ENCODE measurements around the gene CTSZ.
"Not testable (repeated sequence)": the region's sequence is repeated elsewhere in the genome, so short reads cannot be mapped to it uniquely, and the experiment has no call there.

The CTSZ gene

GRCh38 chr20:58969439-58969838 is 37.6 kb downstream of the CTSZ start:
- Histone ChIP-seq H3K56ac (ENCODE audit: low read length) (no peak overlapping the region), H3K18ac (ENCODE audit: low read length) (no peak overlapping the region), H2AK5ac (ENCODE audit: low read length) (no peak overlapping the region), H2BK120ac (ENCODE audit: low read depth, low read length) (no peak overlapping the region), H3K27me3 (ENCODE audit: insufficient read depth, low read length, poor library complexity) (no peaks in the 10 kb centered on the region), H3K79me1 (ENCODE audit: low read length) (no peaks in the 10 kb centered on the region), H4K5ac (ENCODE audit: low read length) (no peak overlapping the region), H2BK5ac (ENCODE audit: low read length) (no peak overlapping the region), H3K4me2 (ENCODE audit: low read length) (no peak overlapping the region), H3K79me2 (ENCODE audit: control insufficient read depth, insufficient read depth, low read length) (no peaks in the 10 kb centered on the region), H4K8ac (ENCODE audit: low read depth, low read length) (no peak overlapping the region), H3K4ac (ENCODE audit: low read depth, low read length) (no peak overlapping the region), H3K4me1 (ENCODE audit: control insufficient read depth, low read depth, low read length) (no peaks in the 10 kb centered on the region), H3K27ac (ENCODE audit: low read depth, low read length) (no peak overlapping the region), H3K36me3 (ENCODE audit: control insufficient read depth, insufficient read depth, low read length) (no peaks in the 10 kb centered on the region), H2BK15ac (replicated peaks; ENCODE audit: low read depth) (no peak overlapping the region), H3K23ac (ENCODE audit: low read length) (no peak overlapping the region), H3K9ac (ENCODE audit: low read length) (no peak overlapping the region), H3K4me3 (ENCODE audit: low read length) (no peak overlapping the region)
- no peak for DNase-seq
- WGBS (ENCODE audit: extremely low coverage, insufficient coverage, low lambda C conversion rate): no CpG with 5 or more reads among the region's 2 CpGs

GRCh38 chr20:58967652-58968429 is 39.2 kb downstream of the CTSZ start:
- no peaks in the 10 kb centered on the region for H3K27me3 ChIP-seq (ENCODE audit: insufficient read depth, low read length, poor library complexity)
- DNase-seq: no peak
- no peak overlapping the region for H3K56ac ChIP-seq (ENCODE audit: low read length)
- no peak overlapping the region for H3K23ac ChIP-seq (ENCODE audit: low read length)
- no peak overlapping the region for H3K4me2 ChIP-seq (ENCODE audit: low read length)
- no peak overlapping the region for H4K5ac ChIP-seq (ENCODE audit: low read length)
- no peak overlapping the region for H3K9ac ChIP-seq (ENCODE audit: low read length)
- no peak overlapping the region for H2BK120ac ChIP-seq (ENCODE audit: low read depth, low read length)
- H2AK5ac ChIP-seq (ENCODE audit: low read length): no peak overlapping the region
- H4K8ac ChIP-seq (ENCODE audit: low read depth, low read length): no peak overlapping the region
- no CpG with 5 or more reads among the region's 10 CpGs for WGBS (ENCODE audit: extremely low coverage, insufficient coverage, low lambda C conversion rate)
- H2BK15ac ChIP-seq (replicated peaks; ENCODE audit: low read depth): no peak overlapping the region
- H3K4me3 ChIP-seq (ENCODE audit: low read length): no peak overlapping the region
- H2BK5ac ChIP-seq (ENCODE audit: low read length): no peak overlapping the region
- no peak overlapping the region for H3K4ac ChIP-seq (ENCODE audit: low read depth, low read length)
- H3K36me3 ChIP-seq (ENCODE audit: control insufficient read depth, insufficient read depth, low read length): no peaks in the 10 kb centered on the region
- H3K18ac ChIP-seq (ENCODE audit: low read length): no peak overlapping the region
- H3K4me1 ChIP-seq (ENCODE audit: control insufficient read depth, low read depth, low read length): no peaks in the 10 kb centered on the region
- H3K27ac ChIP-seq (ENCODE audit: low read depth, low read length): no peak overlapping the region
- H3K79me2 ChIP-seq (ENCODE audit: control insufficient read depth, insufficient read depth, low read length): no peaks in the 10 kb centered on the region
- no peaks in the 10 kb centered on the region for H3K79me1 ChIP-seq (ENCODE audit: low read length)

DNA sequence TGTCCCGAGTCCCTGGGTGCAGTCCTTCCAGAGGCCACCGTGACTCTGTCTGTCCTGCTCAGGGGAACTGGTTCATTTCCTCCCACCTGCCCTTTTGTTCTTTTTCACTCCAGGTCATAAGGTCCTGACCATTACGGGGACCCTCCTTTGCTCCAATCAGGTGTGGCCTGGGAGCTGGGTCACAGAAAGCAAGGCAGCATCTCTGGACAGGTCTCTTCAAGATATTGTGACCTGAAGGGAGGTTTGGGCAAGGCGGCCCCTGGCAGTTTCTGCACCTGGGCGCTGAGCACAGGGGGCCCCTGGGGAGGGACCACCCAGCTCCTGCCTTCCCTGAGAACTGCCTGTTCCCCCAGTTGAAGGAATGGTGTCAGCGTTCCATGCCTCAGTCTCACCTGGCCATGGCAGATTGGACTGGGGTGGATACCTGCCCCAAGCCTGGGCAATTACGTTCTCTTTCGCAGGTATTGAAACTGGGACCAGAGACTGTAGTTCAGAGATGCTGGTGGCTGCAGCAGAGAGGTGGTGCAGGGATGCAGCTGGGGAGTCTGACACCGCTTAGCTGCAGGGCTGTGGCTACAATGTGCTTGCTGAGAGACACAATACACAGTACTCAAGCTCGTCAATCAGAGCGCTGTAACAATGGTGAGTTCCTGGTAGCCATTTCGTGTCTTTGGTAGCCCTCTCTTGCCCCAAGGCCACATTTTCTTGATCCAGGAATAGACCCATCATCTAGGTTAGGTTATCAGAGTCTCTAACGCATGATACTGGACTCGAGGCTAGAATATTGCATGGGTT is 41.6 kb downstream of the CTSZ start:
- H2AK5ac ChIP-seq (ENCODE audit: low read length): no peak overlapping the region
- no peak overlapping the region for H3K18ac ChIP-seq (ENCODE audit: low read length)
- no peak overlapping the region for H3K56ac ChIP-seq (ENCODE audit: low read length)
- no peak overlapping the region for H3K4me3 ChIP-seq (ENCODE audit: low read length)
- no peak overlapping the region for H2BK120ac ChIP-seq (ENCODE audit: low read depth, low read length)
- DNase-seq: no peak
- H2BK5ac ChIP-seq (ENCODE audit: low read length): no peak overlapping the region
- no peaks in the 10 kb centered on the region for H3K36me3 ChIP-seq (ENCODE audit: control insufficient read depth, insufficient read depth, low read length)
- no peak overlapping the region for H4K8ac ChIP-seq (ENCODE audit: low read depth, low read length)
- no peak overlapping the region for H2BK15ac ChIP-seq (replicated peaks; ENCODE audit: low read depth)
- no peaks in the 10 kb centered on the region for H3K27me3 ChIP-seq (ENCODE audit: insufficient read depth, low read length, poor library complexity)
- H3K4ac ChIP-seq (ENCODE audit: low read depth, low read length): no peak overlapping the region
- no peak overlapping the region for H3K27ac ChIP-seq (ENCODE audit: low read depth, low read length)
- H3K23ac ChIP-seq (ENCODE audit: low read length): no peak overlapping the region
- no peaks in the 10 kb centered on the region for H3K79me2 ChIP-seq (ENCODE audit: control insufficient read depth, insufficient read depth, low read length)
- no peaks in the 10 kb centered on the region for H3K4me1 ChIP-seq (ENCODE audit: control insufficient read depth, low read depth, low read length)
- no peaks in the 10 kb centered on the region for H3K79me1 ChIP-seq (ENCODE audit: low read length)
- H4K5ac ChIP-seq (ENCODE audit: low read length): no peak overlapping the region
- WGBS (ENCODE audit: extremely low coverage, insufficient coverage, low lambda C conversion rate): no CpG with 5 or more reads among the region's 14 CpGs
- H3K4me2 ChIP-seq (ENCODE audit: low read length): no peak overlapping the region
- no peak overlapping the region for H3K9ac ChIP-seq (ENCODE audit: low read length)

GRCh38 chr20:58963922-58964321 is 43.1 kb downstream of the CTSZ start:
- H3K18ac ChIP-seq (ENCODE audit: low read length); H3K79me2 ChIP-seq (ENCODE audit: control insufficient read depth, insufficient read depth, low read length): not testable (repeated sequence)
- WGBS (ENCODE audit: extremely low coverage, insufficient coverage, low lambda C conversion rate): no CpG with 5 or more reads among the region's 5 CpGs

DNA sequence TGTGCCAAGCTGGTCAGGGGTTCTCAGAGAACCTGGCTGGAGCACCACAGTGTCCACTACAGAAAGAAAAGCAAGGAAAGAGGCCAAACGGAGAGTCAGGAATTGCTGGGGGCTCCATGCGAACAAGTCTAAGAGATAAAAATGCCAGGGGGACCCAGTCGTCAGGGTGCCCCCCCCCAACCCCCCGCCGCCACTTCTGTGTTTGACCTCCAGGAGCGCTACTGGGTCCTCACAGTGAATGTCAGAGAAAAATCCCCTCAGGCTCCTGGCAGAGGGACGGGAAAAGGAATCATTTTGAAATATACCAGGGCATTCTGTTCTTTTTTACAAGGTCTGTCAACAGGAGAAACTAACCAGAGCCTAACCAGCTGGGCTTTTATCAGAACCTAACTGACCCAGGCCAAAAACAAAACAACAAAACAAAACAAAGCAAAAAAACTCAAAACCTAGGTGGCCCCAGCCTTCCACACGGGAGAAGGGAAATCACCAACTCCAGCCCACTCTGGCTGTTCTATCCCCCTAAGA is 43.9 kb downstream of the CTSZ start:
- Histone ChIP-seq H3K36me3 (ENCODE audit: control insufficient read depth, insufficient read depth, low read length) (no peaks in the 10 kb centered on the region), H2BK5ac (ENCODE audit: low read length) (no peak overlapping the region), H3K23ac (ENCODE audit: low read length) (no peak overlapping the region), H3K27ac (ENCODE audit: low read depth, low read length) (no peak overlapping the region), H4K5ac (ENCODE audit: low read length) (no peak overlapping the region), H3K9ac (ENCODE audit: low read length) (no peak overlapping the region), H3K79me2 (ENCODE audit: control insufficient read depth, insufficient read depth, low read length) (no peaks in the 10 kb centered on the region), H3K4me2 (ENCODE audit: low read length) (no peak overlapping the region), H3K4me3 (ENCODE audit: low read length) (no peak overlapping the region), H3K27me3 (ENCODE audit: insufficient read depth, low read length, poor library complexity) (no peaks in the 10 kb centered on the region), H2AK5ac (ENCODE audit: low read length) (no peak overlapping the region), H3K4me1 (ENCODE audit: control insufficient read depth, low read depth, low read length) (no peaks in the 10 kb centered on the region), H3K56ac (ENCODE audit: low read length) (no peak overlapping the region), H4K8ac (ENCODE audit: low read depth, low read length) (no peak overlapping the region), H3K4ac (ENCODE audit: low read depth, low read length) (no peak overlapping the region), H3K79me1 (ENCODE audit: low read length) (no peaks in the 10 kb centered on the region), H2BK120ac (ENCODE audit: low read depth, low read length) (no peak overlapping the region), H2BK15ac (replicated peaks; ENCODE audit: low read depth) (no peak overlapping the region), H3K18ac (ENCODE audit: low read length) (no peak overlapping the region)
- no CpG with 5 or more reads among the region's 8 CpGs for WGBS (ENCODE audit: extremely low coverage, insufficient coverage, low lambda C conversion rate)
- DNase-seq: peak; percentile 21

More at GRCh38 chr20:58963922-58964321, 43.1 kb downstream of the CTSZ start:
- H2AK5ac ChIP-seq (ENCODE audit: low read length); H3K56ac ChIP-seq (ENCODE audit: low read length); H2BK5ac ChIP-seq (ENCODE audit: low read length); H2BK15ac ChIP-seq (replicated peaks; ENCODE audit: low read depth); H4K5ac ChIP-seq (ENCODE audit: low read length); H3K36me3 ChIP-seq (ENCODE audit: control insufficient read depth, insufficient read depth, low read length); H3K4me3 ChIP-seq (ENCODE audit: low read length); H3K27me3 ChIP-seq (ENCODE audit: insufficient read depth, low read length, poor library complexity); H3K27ac ChIP-seq (ENCODE audit: low read depth, low read length); H4K8ac ChIP-seq (ENCODE audit: low read depth, low read length); H3K4me2 ChIP-seq (ENCODE audit: low read length); H3K4me1 ChIP-seq (ENCODE audit: control insufficient read depth, low read depth, low read length); H2BK120ac ChIP-seq (ENCODE audit: low read depth, low read length); H3K23ac ChIP-seq (ENCODE audit: low read length); DNase-seq; H3K79me1 ChIP-seq (ENCODE audit: low read length); H3K9ac ChIP-seq (ENCODE audit: low read length); H3K4ac ChIP-seq (ENCODE audit: low read depth, low read length): not testable (repeated sequence)
